ENCODE results near the gene VWCE.

The VWCE gene

GRCh38 chr11:61294717-61295595, at the start of gene VWCE:
TSS of gene VWCE (minus strand) at chr11:61295316. CDS start at chr11:61295037, 279 bp downstream.
- DNase-seq = peak; percentile 47

- DNase-seq = no peak
These were observed 49.0 kb upstream of the VWCE start for GRCh38 chr11:61343792-61344745.

- no peak for DNase-seq
These were observed 47.2 kb upstream of the VWCE start for GRCh38 chr11:61342207-61342803.

DNA sequence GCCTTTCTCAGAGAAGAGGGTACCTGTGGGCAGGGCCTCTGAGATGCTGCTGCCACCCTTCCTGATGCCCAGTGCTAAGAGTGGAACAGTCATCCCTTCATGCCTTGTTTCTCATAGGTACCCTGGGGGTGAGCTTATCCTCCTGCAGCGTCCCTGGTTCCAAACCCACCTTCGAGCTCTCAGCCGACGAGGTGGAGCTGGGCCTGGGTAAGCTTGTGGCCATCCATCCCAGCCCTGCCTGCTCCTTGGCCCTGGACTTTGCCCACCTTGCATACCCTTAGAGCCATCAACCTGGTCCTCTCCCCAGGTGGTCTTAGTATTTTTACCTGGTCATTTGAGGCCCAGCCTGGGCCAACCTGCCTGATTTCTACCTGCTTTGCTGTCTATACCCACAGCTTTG, 46.6 kb upstream of the VWCE start:
- DNase-seq = no peak

DNA sequence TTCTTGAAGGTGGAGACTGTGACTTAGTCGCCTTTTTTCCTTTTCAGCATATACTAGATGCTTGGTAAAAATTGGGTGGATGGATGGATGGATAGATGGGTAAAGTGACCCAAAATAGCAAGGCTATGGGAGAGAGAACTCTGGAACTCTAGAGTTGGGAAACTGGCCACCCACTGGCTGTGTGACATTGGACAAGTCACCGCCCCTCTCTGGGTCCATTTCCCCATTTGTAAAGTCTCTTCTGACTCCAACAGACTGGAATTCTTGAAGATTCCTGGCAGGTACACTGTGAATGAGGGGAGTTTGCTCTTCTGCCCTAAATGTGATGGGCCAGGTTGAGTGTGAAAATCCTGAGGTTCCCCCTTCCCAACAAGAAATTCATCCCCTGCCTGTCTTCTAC, 45.9 kb upstream of the VWCE start:
- DNase-seq = no peak

DNA sequence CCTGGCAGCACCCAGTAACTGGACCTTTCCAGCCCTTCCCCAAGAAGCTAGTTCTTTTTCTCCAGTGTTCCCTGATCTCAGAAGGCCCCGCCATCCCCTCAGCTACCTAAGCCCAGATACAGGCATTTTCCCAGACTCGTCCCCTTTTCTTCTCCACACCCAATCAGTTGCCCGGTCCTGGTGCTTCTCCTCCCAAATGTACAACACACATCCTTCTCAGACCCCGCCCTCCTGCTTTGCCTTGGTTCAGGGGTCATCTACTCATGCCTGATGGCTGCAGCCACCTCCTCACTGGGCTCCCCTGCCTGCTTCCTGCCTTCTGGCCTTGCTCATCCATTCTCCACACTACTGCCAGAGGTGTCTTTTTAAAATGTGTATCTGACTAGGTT, 44.4 kb upstream of the VWCE start:
- DNase-seq = no peak

DNA sequence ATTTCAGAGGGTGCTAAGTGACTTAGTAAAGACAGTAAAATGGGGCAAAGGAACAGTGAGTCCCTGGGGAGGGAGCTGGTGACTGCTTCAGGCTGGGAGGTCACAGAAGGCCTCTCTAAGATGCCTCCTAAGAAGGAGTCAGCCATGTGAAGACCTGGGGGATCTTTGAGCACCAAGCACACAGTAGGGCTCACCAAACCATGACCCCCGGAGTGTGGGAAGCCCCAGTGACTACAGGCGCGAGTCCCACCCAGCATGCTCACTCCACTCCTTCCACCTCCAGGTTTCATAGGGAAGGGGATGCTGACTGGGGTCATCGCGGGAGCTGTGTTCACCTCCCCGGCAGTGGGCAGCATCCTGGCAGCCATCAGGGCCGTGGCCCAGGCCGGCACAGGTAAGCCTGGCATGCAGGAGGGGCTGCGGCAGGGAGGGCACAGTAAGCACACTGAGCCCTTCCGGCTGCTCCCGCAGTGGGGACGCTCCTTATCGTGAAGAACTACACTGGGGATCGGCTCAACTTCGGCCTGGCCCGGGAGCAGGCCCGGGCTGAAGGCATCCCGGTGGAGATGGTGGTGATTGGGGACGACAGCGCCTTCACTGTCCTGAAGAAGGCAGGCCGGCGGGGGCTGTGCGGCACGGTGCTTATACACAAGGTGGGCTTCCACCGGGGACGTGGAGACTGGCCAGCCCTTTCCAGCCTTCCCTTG, 43.8 kb upstream of the VWCE start:
- DNase-seq = no peak

DNA sequence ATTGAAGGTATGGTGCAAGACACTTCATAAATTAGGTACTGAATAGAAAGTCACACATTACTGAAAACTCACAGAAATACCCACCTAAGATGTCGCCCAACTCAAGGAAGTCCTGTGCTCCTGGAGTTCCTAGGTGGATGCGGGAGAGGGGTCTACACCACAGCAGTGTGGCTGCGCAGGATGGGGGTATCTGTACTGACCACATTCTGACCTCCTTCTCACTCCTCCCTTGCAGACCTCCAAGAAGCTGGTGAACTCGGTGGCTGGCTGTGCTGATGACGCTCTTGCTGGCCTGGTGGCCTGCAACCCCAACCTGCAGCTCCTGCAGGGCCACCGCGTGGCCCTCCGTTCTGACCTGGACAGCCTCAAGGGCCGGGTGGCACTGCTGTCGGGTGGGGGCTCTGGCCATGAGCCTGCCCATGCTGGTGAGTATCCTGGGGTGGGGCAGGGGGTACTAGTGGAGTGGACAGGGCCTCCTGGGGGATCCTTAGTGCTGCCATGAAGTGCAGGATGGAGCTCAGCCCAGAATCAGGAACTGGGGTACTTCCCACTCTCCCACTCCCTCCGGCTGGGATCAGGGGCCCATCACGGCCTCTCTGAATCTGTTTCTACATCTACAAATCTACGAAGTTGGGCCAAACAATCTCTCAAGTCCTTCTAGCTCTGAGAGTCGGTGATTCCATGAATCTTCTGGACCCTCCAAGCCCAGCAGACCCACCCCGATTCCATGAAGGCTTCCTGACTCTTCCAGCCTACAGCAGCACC, 42.8 kb upstream of the VWCE start:
- DNase-seq = no peak

DNA sequence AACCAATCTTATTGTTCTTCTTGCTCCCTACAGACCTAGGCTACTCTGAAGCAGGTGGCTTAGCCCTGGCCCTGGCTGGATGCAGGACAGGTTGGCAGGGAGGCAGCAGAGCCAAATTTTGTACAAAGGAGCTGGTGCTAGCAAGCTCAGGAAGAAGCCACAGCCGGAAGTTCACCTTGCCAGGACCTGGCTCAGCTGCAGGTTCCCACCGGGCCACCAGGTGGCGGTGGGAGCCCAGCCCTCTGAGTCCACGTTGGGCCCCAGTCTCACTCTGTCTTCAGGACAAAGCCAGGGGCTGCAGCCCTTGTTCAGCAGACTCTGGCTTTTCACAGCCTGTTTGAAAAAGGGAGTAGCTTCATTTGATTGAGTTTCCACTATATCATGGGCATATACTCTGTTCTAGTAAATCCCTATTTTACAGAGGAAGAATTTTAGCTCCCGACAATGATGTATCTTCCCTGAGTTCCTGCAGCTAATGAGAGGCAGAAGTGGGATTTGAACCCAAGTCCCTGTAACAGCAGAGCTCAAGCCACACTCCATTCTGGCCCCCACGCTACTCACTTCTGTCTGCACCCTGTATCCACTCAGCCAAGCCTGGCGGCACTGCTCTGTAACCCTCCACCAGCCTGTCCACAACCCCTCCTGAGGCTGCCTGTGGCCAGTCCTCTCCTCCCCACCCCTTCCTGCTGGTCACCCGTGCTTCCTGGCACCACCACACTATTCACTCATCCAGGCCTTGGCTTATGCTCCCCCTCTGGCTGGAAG, 41.2 kb upstream of the VWCE start:
- DNase-seq = peak; percentile 72

DNA sequence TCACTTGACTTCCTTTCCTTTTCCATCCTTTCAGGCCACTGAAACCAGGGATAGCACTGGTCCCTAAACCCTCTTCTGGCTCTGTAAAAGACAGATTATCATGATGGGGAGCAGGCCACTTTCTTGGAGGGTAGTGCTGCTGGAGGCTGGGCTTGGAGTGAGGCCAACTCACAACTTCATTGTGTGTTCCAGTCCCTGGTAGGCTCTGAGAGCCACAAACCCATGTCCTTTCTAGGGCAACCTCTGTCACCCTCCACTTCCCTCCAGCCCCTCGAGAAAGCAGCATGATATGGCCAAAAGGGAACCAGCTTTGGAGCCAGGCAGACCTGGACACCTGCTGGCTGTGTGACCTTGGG, 40.2 kb upstream of the VWCE start:
- no peak for DNase-seq

GRCh38 chr11:61334434-61335354, 39.6 kb upstream of the VWCE start:
- no peak for DNase-seq

GRCh38 chr11:61333550-61334433, 38.7 kb upstream of the VWCE start:
- no peak for DNase-seq

GRCh38 chr11:61332797-61333549, 37.9 kb upstream of the VWCE start, which contains the start of the genes DDB1 and TKFC:
TSS of gene DDB1 (minus strand) at chr11:61333105. CDS start at chr11:61332968, 137 bp downstream.
TSS of gene TKFC (plus strand) at chr11:61333228. CDS start at chr11:61334729, 1,501 bp downstream.
- peak; percentile 79 for DNase-seq

DNA sequence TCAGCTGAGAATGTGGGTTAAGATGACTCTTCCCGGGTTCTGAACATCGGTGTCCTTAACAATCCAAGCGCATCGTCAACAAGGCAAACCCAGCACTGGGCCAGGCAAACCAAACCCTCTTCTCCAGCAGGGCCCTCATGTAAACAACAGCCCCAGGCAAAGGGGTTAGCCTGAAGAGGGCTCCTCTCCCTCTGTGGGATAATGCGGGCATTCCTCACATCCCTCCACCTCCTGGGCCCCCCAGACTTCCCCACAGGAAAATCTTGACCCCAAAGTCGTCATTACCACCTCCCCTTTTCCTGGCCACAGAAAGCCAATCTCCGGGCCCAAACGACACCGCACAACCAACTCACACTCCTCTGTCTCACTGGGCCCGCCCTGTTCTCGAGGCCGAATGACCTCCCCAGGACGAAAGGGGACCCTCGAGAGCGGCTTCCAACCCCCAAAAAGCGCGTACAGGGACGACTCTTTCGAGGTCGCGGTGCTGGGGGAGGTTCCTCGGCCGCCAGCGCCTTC, 37.2 kb upstream of the VWCE start:
- DNase-seq = no peak

DNA sequence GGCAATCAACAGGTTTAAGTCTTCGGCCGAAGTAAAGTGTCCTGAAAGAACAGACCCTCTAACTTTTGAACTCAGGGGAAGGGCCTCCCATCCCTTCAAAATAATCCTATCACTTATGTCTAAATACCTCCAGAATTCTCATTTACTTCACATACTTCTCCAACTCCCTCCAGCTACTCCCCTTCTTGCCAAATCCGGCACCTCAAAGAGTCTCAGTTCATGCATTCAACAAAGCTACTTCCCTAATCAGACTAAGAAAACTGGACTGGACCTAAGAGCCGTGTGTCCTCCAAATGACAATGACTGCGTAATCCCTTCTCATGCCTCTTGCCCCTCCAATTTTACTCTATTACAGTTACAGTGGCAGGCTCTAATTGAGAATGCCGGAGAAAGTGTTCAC, 36.5 kb upstream of the VWCE start:
- DNase-seq = no peak

- DNase-seq = no peak
These were observed 34.8 kb upstream of the VWCE start for GRCh38 chr11:61329871-61330270.

DNA sequence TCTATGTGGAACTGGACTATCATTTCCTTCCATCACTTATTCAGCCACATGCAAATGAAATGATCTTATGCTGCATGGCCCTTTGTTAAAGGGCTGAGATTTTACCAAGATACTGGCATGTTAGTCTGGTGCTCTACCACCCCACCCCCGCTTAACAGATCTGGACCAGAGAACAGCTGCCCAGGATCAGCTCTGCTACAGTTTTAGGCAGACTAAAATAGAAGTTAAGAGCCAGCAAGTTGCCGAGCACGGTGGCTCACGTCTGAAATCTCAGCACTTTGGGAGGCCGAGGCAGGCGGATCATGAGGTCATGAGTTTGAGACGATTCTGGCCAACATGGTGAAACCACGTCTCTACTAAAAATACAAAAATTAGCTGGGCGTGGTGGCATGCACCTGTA, 33.2 kb upstream of the VWCE start:
- no peak for DNase-seq

- DNase-seq = no peak
These were observed 32.6 kb upstream of the VWCE start for GRCh38 chr11:61327669-61328071.

Data from NCI-H748 treated with DMSO at 0.1 percent for 48 hours (cell line).